ENCODE data around the gene HIPK2.

The HIPK2 gene

GRCh38 chr7:139727151-139727705, 50.6 kb downstream of the HIPK2 start:
- Histone ChIP-seq H3K4me1 (ENCODE audit: control insufficient read depth, insufficient read depth, low read length, unreplicated experiment) (peaks cover 93% of the 10 kb centered on the region), H3K36me3 (ENCODE audit: insufficient read depth, low read length) (peaks cover 24% of the 10 kb centered on the region), H3K27ac (ENCODE audit: low read depth, low read length) (peak overlapping the region; percentile 100), H2AFZ (ENCODE audit: low read length, unreplicated experiment) (no peak overlapping the region), H3K27me3 (ENCODE audit: insufficient read depth, low read length) (no peaks in the 10 kb centered on the region), H3K4me3 (ENCODE audit: low read depth, low read length) (peak overlapping the region; percentile 1; the same call in 1 of the 2 replicates), H3K79me2 (ENCODE audit: control insufficient read depth, insufficient read depth, low read length, unreplicated experiment) (peaks cover 83% of the 10 kb centered on the region)

GRCh38 chr7:139726485-139726869, 51.3 kb downstream of the HIPK2 start:
- Histone ChIP-seq H3K27me3 (ENCODE audit: insufficient read depth, low read length) (no peaks in the 10 kb centered on the region), H3K36me3 (ENCODE audit: insufficient read depth, low read length) (peaks cover 24% of the 10 kb centered on the region), H3K79me2 (ENCODE audit: control insufficient read depth, insufficient read depth, low read length, unreplicated experiment) (peaks cover 87% of the 10 kb centered on the region), H3K4me1 (ENCODE audit: control insufficient read depth, insufficient read depth, low read length, unreplicated experiment) (peaks cover 94% of the 10 kb centered on the region), H3K4me3 (ENCODE audit: low read depth, low read length) (peak overlapping the region; percentile 1; the same call in 1 of the 2 replicates), H2AFZ (ENCODE audit: low read length, unreplicated experiment) (no peak overlapping the region), H3K27ac (ENCODE audit: low read depth, low read length) (peak overlapping the region; percentile 100)

- Histone ChIP-seq H3K36me3 (ENCODE audit: insufficient read depth, low read length) (peaks cover 24% of the 10 kb centered on the region), H3K27ac (ENCODE audit: low read depth, low read length) (peak overlapping the region; percentile 100), H3K4me1 (ENCODE audit: control insufficient read depth, insufficient read depth, low read length, unreplicated experiment) (peaks cover 94% of the 10 kb centered on the region), H2AFZ (ENCODE audit: low read length, unreplicated experiment) (no peak overlapping the region), H3K79me2 (ENCODE audit: control insufficient read depth, insufficient read depth, low read length, unreplicated experiment) (peaks cover 87% of the 10 kb centered on the region), H3K4me3 (ENCODE audit: low read depth, low read length) (peak overlapping the region; percentile 23; the same call in 1 of the 2 replicates), H3K27me3 (ENCODE audit: insufficient read depth, low read length) (no peaks in the 10 kb centered on the region)
These were observed 51.8 kb downstream of the HIPK2 start for GRCh38 chr7:139725858-139726484.

GRCh38 chr7:139725077-139725476, 52.7 kb downstream of the HIPK2 start:
- peaks cover 24% of the 10 kb centered on the region for H3K36me3 ChIP-seq (ENCODE audit: insufficient read depth, low read length)
- H3K79me2 ChIP-seq (ENCODE audit: control insufficient read depth, insufficient read depth, low read length, unreplicated experiment), result peaks cover 87% of the 10 kb centered on the region
- peak overlapping the region; percentile 100 for H3K27ac ChIP-seq (ENCODE audit: low read depth, low read length)
- H3K4me3 ChIP-seq (ENCODE audit: low read depth, low read length), result peak overlapping the region; percentile 23; the same call in 1 of the 2 replicates
- no peak overlapping the region for H2AFZ ChIP-seq (ENCODE audit: low read length, unreplicated experiment)
- H3K27me3 ChIP-seq (ENCODE audit: insufficient read depth, low read length), result no peaks in the 10 kb centered on the region
- H3K4me1 ChIP-seq (ENCODE audit: control insufficient read depth, insufficient read depth, low read length, unreplicated experiment), result peaks cover 94% of the 10 kb centered on the region

GRCh38 chr7:139722604-139723003, 55.2 kb downstream of the HIPK2 start:
- H3K36me3 ChIP-seq (ENCODE audit: insufficient read depth, low read length), result peaks cover 4% of the 10 kb centered on the region; the same call in 1 of the 2 replicates
- peaks cover 73% of the 10 kb centered on the region for H3K4me1 ChIP-seq (ENCODE audit: control insufficient read depth, insufficient read depth, low read length, unreplicated experiment)
- no peak overlapping the region for H2AFZ ChIP-seq (ENCODE audit: low read length, unreplicated experiment)
- peaks cover 87% of the 10 kb centered on the region for H3K79me2 ChIP-seq (ENCODE audit: control insufficient read depth, insufficient read depth, low read length, unreplicated experiment)
- H3K4me3 ChIP-seq (ENCODE audit: low read depth, low read length), result no peak overlapping the region
- peak overlapping the region; percentile 100 for H3K27ac ChIP-seq (ENCODE audit: low read depth, low read length)
- no peaks in the 10 kb centered on the region for H3K27me3 ChIP-seq (ENCODE audit: insufficient read depth, low read length)

GRCh38 chr7:139721821-139722220, 56.0 kb downstream of the HIPK2 start:
- Histone ChIP-seq H3K4me1 (ENCODE audit: control insufficient read depth, insufficient read depth, low read length, unreplicated experiment) (peaks cover 65% of the 10 kb centered on the region), H3K4me3 (ENCODE audit: low read depth, low read length) (no peak overlapping the region), H3K79me2 (ENCODE audit: control insufficient read depth, insufficient read depth, low read length, unreplicated experiment) (peaks cover 93% of the 10 kb centered on the region), H3K27ac (ENCODE audit: low read depth, low read length) (peak overlapping the region; percentile 100), H2AFZ (ENCODE audit: low read length, unreplicated experiment) (no peak overlapping the region), H3K36me3 (ENCODE audit: insufficient read depth, low read length) (peaks cover 8% of the 10 kb centered on the region; the same call in 1 of the 2 replicates), H3K27me3 (ENCODE audit: insufficient read depth, low read length) (no peaks in the 10 kb centered on the region)

- Histone ChIP-seq H3K36me3 (ENCODE audit: insufficient read depth, low read length) (peaks cover 12% of the 10 kb centered on the region; the same call in 1 of the 2 replicates), H3K4me3 (ENCODE audit: low read depth, low read length) (no peak overlapping the region), H3K79me2 (ENCODE audit: control insufficient read depth, insufficient read depth, low read length, unreplicated experiment) (peaks cover 93% of the 10 kb centered on the region), H3K4me1 (ENCODE audit: control insufficient read depth, insufficient read depth, low read length, unreplicated experiment) (peaks cover 61% of the 10 kb centered on the region), H3K27me3 (ENCODE audit: insufficient read depth, low read length) (no peaks in the 10 kb centered on the region), H2AFZ (ENCODE audit: low read length, unreplicated experiment) (no peak overlapping the region), H3K27ac (ENCODE audit: low read depth, low read length) (peak overlapping the region; percentile 100)
These were observed 56.4 kb downstream of the HIPK2 start for GRCh38 chr7:139721417-139721816.

- H3K36me3 ChIP-seq (ENCODE audit: insufficient read depth, low read length), result peaks cover 18% of the 10 kb centered on the region; the same call in 1 of the 2 replicates
- peaks cover 55% of the 10 kb centered on the region for H3K4me1 ChIP-seq (ENCODE audit: control insufficient read depth, insufficient read depth, low read length, unreplicated experiment)
- no peaks in the 10 kb centered on the region for H3K27me3 ChIP-seq (ENCODE audit: insufficient read depth, low read length)
- no peak overlapping the region for H3K4me3 ChIP-seq (ENCODE audit: low read depth, low read length)
- H3K79me2 ChIP-seq (ENCODE audit: control insufficient read depth, insufficient read depth, low read length, unreplicated experiment), result peaks cover 93% of the 10 kb centered on the region
- H2AFZ ChIP-seq (ENCODE audit: low read length, unreplicated experiment), result no peak overlapping the region
- peak overlapping the region; percentile 100 for H3K27ac ChIP-seq (ENCODE audit: low read depth, low read length)
These were observed 57.0 kb downstream of the HIPK2 start for GRCh38 chr7:139720705-139721231.

- H3K4me1 ChIP-seq (ENCODE audit: control insufficient read depth, insufficient read depth, low read length, unreplicated experiment), result peaks cover 49% of the 10 kb centered on the region
- no peaks in the 10 kb centered on the region for H3K27me3 ChIP-seq (ENCODE audit: insufficient read depth, low read length)
- no peak overlapping the region for H2AFZ ChIP-seq (ENCODE audit: low read length, unreplicated experiment)
- peaks cover 20% of the 10 kb centered on the region; the same call in 1 of the 2 replicates for H3K36me3 ChIP-seq (ENCODE audit: insufficient read depth, low read length)
- no peak overlapping the region for H3K4me3 ChIP-seq (ENCODE audit: low read depth, low read length)
- H3K79me2 ChIP-seq (ENCODE audit: control insufficient read depth, insufficient read depth, low read length, unreplicated experiment), result peaks cover 93% of the 10 kb centered on the region
- H3K27ac ChIP-seq (ENCODE audit: low read depth, low read length), result peak overlapping the region; percentile 100
These were observed 57.6 kb downstream of the HIPK2 start for GRCh38 chr7:139720186-139720585.

- Histone ChIP-seq H2AFZ (ENCODE audit: low read length, unreplicated experiment) (no peak overlapping the region), H3K4me3 (ENCODE audit: low read depth, low read length) (no peak overlapping the region), H3K36me3 (ENCODE audit: insufficient read depth, low read length) (peaks cover 30% of the 10 kb centered on the region; the same call in 1 of the 2 replicates), H3K79me2 (ENCODE audit: control insufficient read depth, insufficient read depth, low read length, unreplicated experiment) (peaks cover 95% of the 10 kb centered on the region), H3K4me1 (ENCODE audit: control insufficient read depth, insufficient read depth, low read length, unreplicated experiment) (peaks cover 39% of the 10 kb centered on the region), H3K27me3 (ENCODE audit: insufficient read depth, low read length) (no peaks in the 10 kb centered on the region), H3K27ac (ENCODE audit: low read depth, low read length) (no peak overlapping the region)
These were observed 58.9 kb downstream of the HIPK2 start for GRCh38 chr7:139718859-139719258.

GRCh38 chr7:139718141-139718540, 59.7 kb downstream of the HIPK2 start:
- Histone ChIP-seq H3K27ac (ENCODE audit: low read depth, low read length) (no peak overlapping the region), H2AFZ (ENCODE audit: low read length, unreplicated experiment) (no peak overlapping the region), H3K79me2 (ENCODE audit: control insufficient read depth, insufficient read depth, low read length, unreplicated experiment) (peaks cover 97% of the 10 kb centered on the region), H3K4me3 (ENCODE audit: low read depth, low read length) (no peak overlapping the region), H3K4me1 (ENCODE audit: control insufficient read depth, insufficient read depth, low read length, unreplicated experiment) (peaks cover 32% of the 10 kb centered on the region), H3K36me3 (ENCODE audit: insufficient read depth, low read length) (peaks cover 37% of the 10 kb centered on the region), H3K27me3 (ENCODE audit: insufficient read depth, low read length) (no peaks in the 10 kb centered on the region)

All from ACC112 (cell line).